HFFc6 (cell line): ENCODE data around the gene GOSR1. TPM values are rescaled to one million over a fixed set of nuclear protein-coding genes. Genes with fewer than 3 reads are reported as not detected.
"Not testable (repeated sequence)": the region's sequence is repeated elsewhere in the genome, so short reads cannot be mapped to it uniquely, and the experiment has no call there.

Experiments used
- DNase-seq: peaks from one replicate; pipeline ENCODE4 v3.0.0-alpha.2; 2018
- H3K27ac Mint-ChIP-seq: 2 replicates; pipeline ENCODE4 v1.8.0; 2020; ENCODE audit warnings: mild to moderate bottlenecking, mixed read lengths
- H3K27me3 Mint-ChIP-seq: 2 replicates; pipeline ENCODE4 v1.8.0; 2021; ENCODE audit warnings: mild to moderate bottlenecking, moderate library complexity, mixed read lengths; ENCODE audit not compliant: insufficient read depth
- H3K36me3 Mint-ChIP-seq: 2 replicates; pipeline ENCODE4 v1.8.0; 2021; ENCODE audit warnings: low read depth, mixed read lengths
- H3K4me1 Mint-ChIP-seq: 2 replicates; pipeline ENCODE4 v1.8.0; 2020; ENCODE audit warnings: low read depth, mixed read lengths
- H3K4me3 Mint-ChIP-seq: 2 replicates; pipeline ENCODE4 v1.8.0; 2020; ENCODE audit warnings: mild to moderate bottlenecking, moderate library complexity, mixed read lengths
- H3K9me3 Mint-ChIP-seq: 2 replicates; pipeline ENCODE4 v1.8.0; 2020; ENCODE audit warnings: mild to moderate bottlenecking, mixed read lengths
- CTCF ChIP-seq: fragments of 200-600 bp; sonication (generic); IDR thresholded peaks from 2 replicates; pipeline ENCODE4 v1.5.0; 2021; ENCODE audit warnings: antibody characterized with exemption, mild to moderate bottlenecking
- total RNA-seq, 6 experiments: library from RNA; stranded (reverse); fragmentation: NEBNext Ultra II Directional; extraction: Animal tissue kit (Norgen Biotek cat#: 25700); gene quantifications; 2 replicates in 1 of 6; 3 replicates in 5 of 6; pipeline ENCODE4 v1.2.3, GENCODE V29; 2021

GOSR1 gene
- total RNA-seq, 6 experiments from 2014 or later = 41.2 to 47.6 (median 43.9) TPM

GRCh38 chr17:30565073-30565935, 88.1 kb downstream of the GOSR1 start:
- Mint-ChIP-seq H3K36me3 (no peaks in the 10 kb centered on the region), H3K9me3 (no peaks in the 10 kb centered on the region; the same call in 1 of the 2 replicates), H3K4me1 (no peaks in the 10 kb centered on the region), H3K27me3 (peaks cover 29% of the 10 kb centered on the region), H3K27ac (no peak overlapping the region), H3K4me3 (no peak overlapping the region)
- peak; percentile 34; the same call in 1 of the 2 replicates for TF ChIP-seq CTCF
- DNase-seq = peak; percentile 17

- H3K36me3 Mint-ChIP-seq, H3K4me1 Mint-ChIP-seq, H3K27ac Mint-ChIP-seq, H3K9me3 Mint-ChIP-seq, H3K4me3 Mint-ChIP-seq, DNase-seq: not testable (repeated sequence)
- H3K27me3 Mint-ChIP-seq = peaks cover 27% of the 10 kb centered on the region
Observed at GRCh38 chr17:30566104-30566503, 88.9 kb downstream of the GOSR1 start.

- H3K36me3 Mint-ChIP-seq, H3K4me3 Mint-ChIP-seq, DNase-seq, H3K4me1 Mint-ChIP-seq, H3K9me3 Mint-ChIP-seq, H3K27ac Mint-ChIP-seq: not testable (repeated sequence)
- H3K27me3 Mint-ChIP-seq = peaks cover 27% of the 10 kb centered on the region
Observed at GRCh38 chr17:30566516-30567225, 89.5 kb downstream of the GOSR1 start.

GRCh38 chr17:30567231-30568116, 90.3 kb downstream of the GOSR1 start:
- no peaks in the 10 kb centered on the region for H3K36me3 Mint-ChIP-seq
- peaks cover 27% of the 10 kb centered on the region for H3K27me3 Mint-ChIP-seq
- H3K9me3 Mint-ChIP-seq = no peaks in the 10 kb centered on the region; the same call in 1 of the 2 replicates
- no peak overlapping the region for H3K4me3 Mint-ChIP-seq
- TF ChIP-seq CTCF = no peak
- no peaks in the 10 kb centered on the region for H3K4me1 Mint-ChIP-seq
- H3K27ac Mint-ChIP-seq = no peak overlapping the region
- DNase-seq = no peak

- Mint-ChIP-seq H3K9me3 (no peaks in the 10 kb centered on the region; the same call in 1 of the 2 replicates), H3K27me3 (peaks cover 31% of the 10 kb centered on the region), H3K4me1 (no peaks in the 10 kb centered on the region)
Observed at GRCh38 chr17:30568117-30568430, 90.9 kb downstream of the GOSR1 start.

GRCh38 chr17:30569531-30570175, 92.4 kb downstream of the GOSR1 start:
- peaks cover 38% of the 10 kb centered on the region for H3K27me3 Mint-ChIP-seq
- H3K4me1 Mint-ChIP-seq, H3K36me3 Mint-ChIP-seq, DNase-seq, H3K4me3 Mint-ChIP-seq, H3K9me3 Mint-ChIP-seq, H3K27ac Mint-ChIP-seq: not testable (repeated sequence)

More at GRCh38 chr17:30568117-30568430, 90.9 kb downstream of the GOSR1 start:
- no peak for TF ChIP-seq CTCF
- Mint-ChIP-seq H3K36me3 (no peaks in the 10 kb centered on the region), H3K4me3 (no peak overlapping the region), H3K27ac (no peak overlapping the region)
- DNase-seq = no peak
